WI38 (cell line): ENCODE results near the gene FBN2.

ENCODE experiments used
- H3K4me3 ChIP-seq: 2 replicates; pipeline ENCODE4 v1.5.1; 2011; ENCODE audit warnings: low read depth, mild to moderate bottlenecking, control low read depth, low read length
- CTCF ChIP-seq: IDR thresholded peaks from 2 replicates; pipeline ENCODE4 v1.5.1; 2012; ENCODE audit warnings: low read depth, mild to moderate bottlenecking, control low read depth, low read length

FBN2 gene

GRCh38 chr5:128213340-128213739 lies 324.7 kb downstream of the FBN2 start:
- TF ChIP-seq CTCF, result peak; percentile 62
- H3K4me3 ChIP-seq, result no peak overlapping the region

- H3K4me3 ChIP-seq, result no peak overlapping the region
- TF ChIP-seq CTCF, result no peak
Observed at GRCh38 chr5:128212191-128212806, 325.7 kb downstream of the FBN2 start.

- no peak for TF ChIP-seq CTCF
- no peak overlapping the region for H3K4me3 ChIP-seq
Observed at GRCh38 chr5:128208436-128208835, 329.6 kb downstream of the FBN2 start.
